ENCODE results near the gene DPRX. TPM values are rescaled to one million over a fixed set of nuclear protein-coding genes. Genes with fewer than 3 reads are reported as not detected.

DPRX gene
- total RNA-seq, 2 donors from 2014 or later, result not detected

DNA sequence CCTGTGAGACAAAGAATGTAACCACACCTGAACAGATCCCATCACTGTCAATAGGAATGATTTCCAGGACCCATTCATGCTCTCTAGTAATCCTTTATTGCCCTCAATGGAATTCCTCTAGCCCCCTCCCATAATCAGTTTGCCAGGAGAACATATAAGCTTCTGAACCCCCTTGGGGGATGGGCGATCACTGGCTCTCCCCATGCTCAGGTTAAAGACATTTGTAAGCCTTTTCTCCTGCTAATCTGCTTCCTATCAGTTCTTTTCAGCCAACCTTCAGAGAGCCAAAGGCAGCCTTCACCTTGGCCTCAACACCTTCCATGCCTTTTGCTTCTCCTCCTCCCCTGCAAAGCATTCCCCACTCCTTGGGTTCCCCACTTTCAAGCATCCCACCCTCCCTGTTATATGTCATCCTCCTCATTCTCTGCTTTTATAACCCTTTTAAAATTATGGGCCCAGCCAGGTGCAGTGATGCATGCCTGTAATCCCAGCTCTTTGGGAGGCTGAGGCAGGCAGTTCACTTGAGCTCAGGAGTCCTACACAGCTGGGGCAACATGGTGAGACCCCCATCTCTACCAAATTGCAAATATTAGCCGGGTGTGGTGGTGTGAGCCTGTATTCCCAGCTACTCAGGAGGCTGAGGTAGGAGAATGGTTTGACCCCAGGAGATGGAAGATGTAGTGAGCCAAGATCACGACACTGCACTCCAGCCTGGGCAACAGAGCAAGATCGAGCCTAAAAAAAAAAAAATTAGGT is 12.4 kb downstream of the DPRX start:
- DNase-seq (ENCODE audit: low spot score), result no peak
- 77% methylated on average over 4 of the region's 4 CpGs for WGBS
- no peak overlapping the region for H3K27ac ChIP-seq
- TF ChIP-seq POLR2AphosphoS5 (IDR thresholded peaks at IDR 0.05), result no peak
- TF ChIP-seq POLR2A (IDR thresholded peaks at IDR 0.05), result no peak
- no peak for TF ChIP-seq CTCF (IDR thresholded peaks at IDR 0.05)
- peaks cover 3% of the 10 kb centered on the region for H3K4me1 ChIP-seq (replicated peaks)
- no peaks in the 10 kb centered on the region for H3K27me3 ChIP-seq (replicated peaks; ENCODE audit: insufficient read depth)
- intact Hi-C loops (cut with DNase I), result no loop called here
- no peaks in the 10 kb centered on the region for H3K9me3 ChIP-seq
- no peaks in the 10 kb centered on the region for H3K36me3 ChIP-seq
- H3K4me3 ChIP-seq, result no peak overlapping the region

DNA sequence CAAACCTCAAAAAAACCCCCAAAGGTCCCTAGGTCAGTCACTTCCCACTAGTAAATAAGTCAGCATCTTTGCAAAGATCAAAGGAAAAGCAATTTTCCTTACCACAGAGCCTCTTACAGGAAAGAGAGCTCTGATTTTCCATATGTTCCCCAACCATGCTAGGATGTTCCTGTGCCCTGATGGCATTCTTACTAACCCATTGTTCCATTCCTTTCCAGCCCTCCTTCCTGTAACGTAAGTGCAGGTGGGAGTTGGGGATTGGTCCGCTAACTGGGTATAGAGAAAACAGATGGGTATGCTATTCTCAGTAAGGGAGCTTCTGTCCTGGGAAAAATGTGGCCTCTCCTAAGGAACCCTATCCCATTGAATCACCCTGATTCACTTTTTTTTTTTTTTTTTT is 14.3 kb downstream of the DPRX start:
- no peak for DNase-seq (ENCODE audit: low spot score)
- TF ChIP-seq POLR2A (IDR thresholded peaks at IDR 0.05) (no peak), CTCF (IDR thresholded peaks at IDR 0.05) (no peak), POLR2AphosphoS5 (IDR thresholded peaks at IDR 0.05) (no peak)
- H3K9me3 ChIP-seq, result no peaks in the 10 kb centered on the region
- 81% methylated on average over 2 of the region's 2 CpGs for WGBS
- no peaks in the 10 kb centered on the region for H3K27me3 ChIP-seq (replicated peaks; ENCODE audit: insufficient read depth)
- H3K4me3 ChIP-seq, result no peak overlapping the region
- H3K4me1 ChIP-seq (replicated peaks), result peaks cover 3% of the 10 kb centered on the region
- no peak overlapping the region for H3K27ac ChIP-seq
- intact Hi-C loops (cut with DNase I), result no loop called here
- no peaks in the 10 kb centered on the region for H3K36me3 ChIP-seq

GRCh38 chr19:53647350-53647749 is 15.6 kb downstream of the DPRX start:
- TF ChIP-seq CTCF (IDR thresholded peaks at IDR 0.05) (no peak), POLR2AphosphoS5 (IDR thresholded peaks at IDR 0.05) (no peak), POLR2A (IDR thresholded peaks at IDR 0.05) (no peak)
- Histone ChIP-seq H3K27me3 (replicated peaks; ENCODE audit: insufficient read depth) (no peaks in the 10 kb centered on the region), H3K36me3 (no peaks in the 10 kb centered on the region), H3K9me3 (no peaks in the 10 kb centered on the region), H3K4me3 (no peak overlapping the region), H3K4me1 (replicated peaks) (peaks cover under 1% of the 10 kb centered on the region), H3K27ac (no peak overlapping the region)
- 96% methylated on average over 13 of the region's 13 CpGs for WGBS
- DNase-seq (ENCODE audit: low spot score), result no peak
- intact Hi-C loops (cut with DNase I), result no loop called here

GRCh38 chr19:53647792-53648191 is 16.0 kb downstream of the DPRX start:
- H3K9me3 ChIP-seq, result no peaks in the 10 kb centered on the region
- no peaks in the 10 kb centered on the region for H3K4me1 ChIP-seq (replicated peaks)
- no peak for DNase-seq (ENCODE audit: low spot score)
- no peak for TF ChIP-seq POLR2A (IDR thresholded peaks at IDR 0.05)
- TF ChIP-seq CTCF (IDR thresholded peaks at IDR 0.05), result no peak
- no peak for TF ChIP-seq POLR2AphosphoS5 (IDR thresholded peaks at IDR 0.05)
- H3K27ac ChIP-seq, result no peak overlapping the region
- H3K36me3 ChIP-seq, result no peaks in the 10 kb centered on the region
- no peak overlapping the region for H3K4me3 ChIP-seq
- 97% methylated on average over 33 of the region's 33 CpGs for WGBS
- no peaks in the 10 kb centered on the region for H3K27me3 ChIP-seq (replicated peaks; ENCODE audit: insufficient read depth)
- intact Hi-C loops (cut with DNase I), result no loop called here

Data from prostate gland (tissue), 2 donors.